ENCODE data around the gene LSM12. TPM values are rescaled to one million over a fixed set of nuclear protein-coding genes. Genes with fewer than 3 reads are reported as not detected.

The LSM12 gene
- polyA plus RNA-seq, 1 of the 3 experiments (the other 2 are of a cell fraction) = 26.6 TPM

- Histone ChIP-seq H3K36me3 (replicated peaks in 1 of 2; ENCODE audit: control insufficient read depth in 1 of 2, insufficient read depth in 2 of 2, low read length in 1 of 2) (peaks cover 4 to 15% of the 10 kb centered on the region in 2 experiments), H3K27me3 (ENCODE audit: insufficient read depth) (no peaks in the 10 kb centered on the region), H3K4me3 (ENCODE audit: low read depth in 2 of 2, low read length in 1 of 2) (no peak overlapping the region), H4K20me1 (ENCODE audit: insufficient read depth) (no peaks in the 10 kb centered on the region), H3K9me3 (no peaks in the 10 kb centered on the region), H3K79me2 (ENCODE audit: insufficient read depth) (no peaks in the 10 kb centered on the region), H2AFZ (ENCODE audit: low read depth) (no peak overlapping the region), H3K27ac (ENCODE audit: low read depth in 2 of 2, low read length in 1 of 2) (no peak overlapping the region), H3K9ac (no peak overlapping the region), H3K9me2 (no peaks in the 10 kb centered on the region), H3K4me2 (no peak overlapping the region), H3F3A (replicated peaks; ENCODE audit: insufficient read depth) (peaks cover 20% of the 10 kb centered on the region), H3K4me1 (ENCODE audit: control insufficient read depth in 1 of 2, insufficient read depth in 2 of 2, low read depth in 1 of 2, low read length in 1 of 2) (peaks cover 12 to 15% of the 10 kb centered on the region in 2 experiments; a peak in 3 of 4 replicates)
- WGBS (ENCODE audit: low lambda C conversion rate) = 97% methylated on average over 16 of the region's 16 CpGs
- ChIA-PET POLR2A (interaction anchor here (0.6 kb wide), 1 partner anchor 27 kb away, joined by 3 read pairs; no protein-coding TSS in a partner anchor), CTCF (interaction anchor here (1.0 to 4.3 kb wide), 7 partner anchors 9 to 82 kb away, joined by 3 to 23 read pairs (median 5); partner anchors contain the start of gene ASB16)
- no peak for DNase-seq
- TF ChIP-seq RCOR1 (IDR thresholded peaks at IDR 0.05; ENCODE audit: low read length) (no peak), TEAD4 (IDR thresholded peaks at IDR 0.05; ENCODE audit: borderline replicate concordance, insufficient read depth) (no peak), TAF1 (IDR thresholded peaks at IDR 0.05; ENCODE audit: borderline replicate concordance, low read depth, low read length) (no peak), RXRA (IDR thresholded peaks at IDR 0.05; ENCODE audit: borderline replicate concordance, low read depth) (no peak), USF1 (IDR thresholded peaks at IDR 0.05; ENCODE audit: borderline replicate concordance, low read depth) (no peak), FOXM1 (IDR thresholded peaks at IDR 0.05; ENCODE audit: low read depth) (no peak), NRF1 (IDR thresholded peaks at IDR 0.05; ENCODE audit: low read depth, low read length) (no peak), GABPA (IDR thresholded peaks at IDR 0.05; ENCODE audit: low read depth) (no peak), YY1 (IDR thresholded peaks at IDR 0.05; ENCODE audit: low read depth) (no peak), FOXJ3 (CRISPR knock-in tag; IDR thresholded peaks at IDR 0.05) (no peak), MXI1 (IDR thresholded peaks at IDR 0.05; ENCODE audit: low read depth, low read length) (no peak), TCF12 (IDR thresholded peaks at IDR 0.05) (no peak), JUND (IDR thresholded peaks at IDR 0.05) (no peak), GATA2 (CRISPR knock-in tag; IDR thresholded peaks at IDR 0.05) (no peak), SIN3A (IDR thresholded peaks at IDR 0.05; ENCODE audit: borderline replicate concordance, low read depth, low read length) (no peak), CHD2 (IDR thresholded peaks at IDR 0.05; ENCODE audit: low read length, partially characterized antibody) (no peak)
- TF ChIP-seq, protein P1, sequence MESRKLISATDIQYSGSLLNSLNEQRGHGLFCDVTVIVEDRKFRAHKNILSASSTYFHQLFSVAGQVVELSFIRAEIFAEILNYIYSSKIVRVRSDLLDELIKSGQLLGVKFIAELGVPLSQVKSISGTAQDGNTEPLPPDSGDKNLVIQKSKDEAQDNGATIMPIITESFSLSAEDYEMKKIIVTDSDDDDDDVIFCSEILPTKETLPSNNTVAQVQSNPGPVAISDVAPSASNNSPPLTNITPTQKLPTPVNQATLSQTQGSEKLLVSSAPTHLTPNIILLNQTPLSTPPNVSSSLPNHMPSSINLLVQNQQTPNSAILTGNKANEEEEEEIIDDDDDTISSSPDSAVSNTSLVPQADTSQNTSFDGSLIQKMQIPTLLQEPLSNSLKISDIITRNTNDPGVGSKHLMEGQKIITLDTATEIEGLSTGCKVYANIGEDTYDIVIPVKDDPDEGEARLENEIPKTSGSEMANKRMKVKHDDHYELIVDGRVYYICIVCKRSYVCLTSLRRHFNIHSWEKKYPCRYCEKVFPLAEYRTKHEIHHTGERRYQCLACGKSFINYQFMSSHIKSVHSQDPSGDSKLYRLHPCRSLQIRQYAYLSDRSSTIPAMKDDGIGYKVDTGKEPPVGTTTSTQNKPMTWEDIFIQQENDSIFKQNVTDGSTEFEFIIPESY (IDR thresholded peaks at IDR 0.05; ENCODE audit: borderline replicate concordance, low read depth) = no peak
- TF ChIP-seq, protein P2, sequence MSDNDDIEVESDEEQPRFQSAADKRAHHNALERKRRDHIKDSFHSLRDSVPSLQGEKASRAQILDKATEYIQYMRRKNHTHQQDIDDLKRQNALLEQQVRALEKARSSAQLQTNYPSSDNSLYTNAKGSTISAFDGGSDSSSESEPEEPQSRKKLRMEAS (IDR thresholded peaks at IDR 0.05; ENCODE audit: low read depth) = no peak
These were observed 21.8 kb upstream of the LSM12 start for GRCh38 chr17:44088254-44088653.
